Fibroblast of upper back skin (primary cell): ENCODE measurements around the gene USP11.
A peak's percentile ranks its signal among the peaks of the same experiment; 100 is the strongest.

ENCODE experiments used
- DNase-seq: peaks from one replicate; pipeline ENCODE4 v3.0.0-alpha.2; 2013

USP11 gene

DNA sequence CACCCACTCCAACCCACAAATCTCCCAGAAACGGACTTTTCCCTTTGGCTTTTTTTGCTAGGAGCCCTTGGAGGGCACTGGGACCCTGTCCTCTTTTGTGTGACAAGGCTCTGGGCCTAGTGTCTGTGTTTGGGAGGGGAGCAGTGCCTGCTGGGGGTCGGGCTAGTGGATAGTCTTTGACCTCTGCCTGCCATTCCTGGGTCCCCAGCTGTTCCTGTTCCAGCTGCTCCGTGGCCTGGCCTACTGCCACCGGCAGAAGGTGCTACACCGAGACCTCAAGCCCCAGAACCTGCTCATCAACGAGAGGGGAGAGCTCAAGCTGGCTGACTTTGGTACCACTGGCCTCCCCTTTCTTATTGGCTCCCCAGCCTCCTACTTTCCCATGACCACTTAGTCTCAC is 6.7 kb upstream of the USP11 start:
- no peak for DNase-seq

DNA sequence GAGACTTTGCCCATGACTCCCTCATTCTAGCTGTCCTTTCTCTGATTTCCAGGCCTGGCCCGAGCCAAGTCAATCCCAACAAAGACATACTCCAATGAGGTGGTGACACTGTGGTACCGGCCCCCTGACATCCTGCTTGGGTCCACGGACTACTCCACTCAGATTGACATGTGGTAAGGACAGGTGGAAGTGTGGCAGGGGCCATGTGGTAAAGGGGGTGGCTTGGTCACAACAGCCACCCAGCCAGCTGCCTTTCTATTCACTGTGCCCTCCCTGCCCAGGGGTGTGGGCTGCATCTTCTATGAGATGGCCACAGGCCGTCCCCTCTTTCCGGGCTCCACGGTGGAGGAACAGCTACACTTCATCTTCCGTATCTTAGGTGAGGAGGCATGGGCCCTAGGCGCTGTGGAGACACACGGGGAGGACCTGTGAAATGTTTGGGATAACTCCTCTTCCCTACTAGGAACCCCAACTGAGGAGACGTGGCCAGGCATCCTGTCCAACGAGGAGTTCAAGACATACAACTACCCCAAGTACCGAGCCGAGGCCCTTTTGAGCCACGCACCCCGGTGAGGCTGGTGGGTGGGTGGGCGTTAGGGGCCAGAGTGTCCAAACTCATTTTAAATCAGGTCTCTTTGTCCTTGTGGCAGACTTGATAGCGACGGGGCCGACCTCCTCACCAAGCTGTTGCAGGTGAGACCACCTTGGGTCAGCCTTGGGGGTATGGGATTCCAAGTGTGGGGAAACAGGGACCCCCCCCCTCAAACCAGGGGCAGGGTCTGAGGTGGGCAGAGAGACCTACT is 6.1 kb upstream of the USP11 start:
- no peak for DNase-seq

DNA sequence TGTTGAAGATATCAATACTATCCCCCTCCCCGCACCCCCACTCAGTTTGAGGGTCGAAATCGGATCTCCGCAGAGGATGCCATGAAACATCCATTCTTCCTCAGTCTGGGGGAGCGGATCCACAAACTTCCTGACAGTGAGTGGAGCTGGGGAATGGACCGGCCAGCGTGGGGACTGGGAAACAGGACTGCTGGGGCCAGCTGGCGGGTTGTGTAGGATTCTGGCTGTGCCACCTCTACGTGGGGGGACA is 5.5 kb upstream of the USP11 start:
- DNase-seq: no peak

DNA sequence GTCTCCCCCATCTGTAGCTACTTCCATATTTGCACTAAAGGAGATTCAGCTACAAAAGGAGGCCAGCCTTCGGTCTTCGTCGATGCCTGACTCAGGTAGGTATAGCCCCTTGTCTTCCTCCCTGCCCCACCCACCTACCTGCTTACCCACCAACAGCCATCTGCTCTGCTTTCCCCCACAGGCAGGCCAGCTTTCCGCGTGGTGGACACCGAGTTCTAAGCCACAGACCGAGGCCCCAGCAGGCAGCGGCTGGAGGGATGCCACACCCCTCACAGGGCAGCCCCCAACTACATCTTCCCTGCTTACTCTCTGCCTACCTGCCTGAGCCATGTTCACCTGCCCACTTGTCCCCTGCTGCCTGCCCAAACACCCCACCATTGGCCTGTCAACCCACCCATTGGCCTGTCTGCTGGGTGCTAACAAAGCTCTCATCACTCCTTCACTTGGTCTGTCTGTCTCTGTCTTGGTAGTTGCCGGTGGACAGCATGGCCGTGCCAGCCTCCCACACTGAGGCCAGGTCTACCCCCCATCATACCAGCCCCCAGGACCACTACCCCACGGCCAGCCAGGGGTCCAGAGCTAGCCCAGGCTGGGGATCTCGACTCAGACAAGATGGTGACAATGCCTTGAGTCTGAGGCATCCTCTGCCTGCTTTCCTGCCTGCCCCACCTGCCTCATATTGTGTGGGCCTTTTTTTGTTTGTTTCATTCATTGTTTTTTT is 4.1 kb upstream of the USP11 start:
- DNase-seq: no peak

DNA sequence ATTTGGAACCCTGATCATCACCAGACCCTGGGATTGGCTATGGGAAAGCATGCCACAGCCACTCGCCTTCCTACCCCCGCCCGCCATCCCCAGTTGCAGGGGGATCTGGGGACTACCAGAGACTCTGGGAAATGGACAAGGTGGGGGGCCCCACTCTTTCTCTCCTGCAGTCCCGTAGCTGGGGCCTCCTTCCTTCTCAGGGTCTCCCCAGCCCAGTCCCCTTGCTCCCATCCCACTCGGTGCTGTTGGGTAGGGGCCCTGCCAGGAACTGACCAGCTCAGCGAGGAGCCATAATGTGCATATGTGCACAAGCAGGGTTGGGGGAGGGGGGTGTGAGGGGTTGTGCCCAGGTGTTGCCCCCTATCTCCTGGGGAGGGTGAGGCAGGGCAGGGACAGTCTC is 3.4 kb upstream of the USP11 start:
- DNase-seq: no peak

DNA sequence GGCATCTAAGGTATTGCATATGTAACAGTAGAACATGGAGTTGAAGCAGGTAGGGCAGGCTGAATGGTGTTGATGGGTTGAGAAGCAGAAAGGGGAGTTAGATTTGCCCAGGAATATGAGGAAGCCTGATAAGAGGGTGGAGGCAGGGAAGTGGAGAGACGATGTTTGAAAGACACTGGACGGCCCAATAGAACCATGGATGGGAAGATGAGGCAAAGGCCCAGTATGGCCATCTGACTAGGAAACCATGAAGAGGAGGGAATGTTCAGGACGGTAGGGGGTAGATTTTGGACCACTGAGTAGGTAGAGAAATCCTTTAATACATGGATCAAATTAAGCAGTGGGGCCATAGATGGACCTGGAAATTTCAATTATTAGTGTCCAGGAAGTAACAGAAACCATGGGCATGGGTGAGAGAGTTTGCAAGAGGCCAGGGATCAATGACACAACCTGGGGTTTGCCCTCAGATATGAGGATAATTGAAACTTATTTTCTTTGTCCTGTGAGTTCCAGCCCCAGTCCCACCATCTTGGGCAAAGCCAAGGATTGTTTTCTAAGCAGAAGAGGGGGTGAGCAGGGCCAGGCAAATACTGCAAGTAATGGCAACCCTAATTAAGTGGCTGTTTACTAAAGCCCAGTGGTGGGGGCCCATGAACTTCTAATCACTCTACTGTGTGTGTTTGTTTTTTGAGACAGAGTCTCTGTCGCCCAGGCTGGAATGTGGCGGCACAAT is 2.5 kb upstream of the USP11 start:
- DNase-seq: no peak

DNA sequence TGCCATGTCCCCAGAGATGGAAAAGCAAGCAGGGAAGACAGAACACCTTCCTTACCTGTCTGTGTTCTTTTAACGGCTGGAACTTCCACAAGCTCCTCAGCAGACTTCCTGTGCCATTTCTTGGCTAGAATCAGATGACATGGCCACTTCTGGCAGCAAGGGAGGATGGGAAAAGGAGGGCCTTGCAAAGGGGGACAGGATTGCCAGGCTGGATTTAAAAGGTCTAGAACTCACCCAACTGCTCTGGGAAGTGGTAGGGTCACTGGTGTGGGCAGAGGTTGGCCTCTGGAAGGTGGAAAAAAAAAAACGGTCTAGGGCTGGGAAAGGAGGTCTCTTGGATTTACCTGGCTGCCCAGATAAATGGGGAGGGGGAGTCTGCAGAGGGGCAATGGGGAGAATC is 1.6 kb upstream of the USP11 start:
- DNase-seq: no peak

DNA sequence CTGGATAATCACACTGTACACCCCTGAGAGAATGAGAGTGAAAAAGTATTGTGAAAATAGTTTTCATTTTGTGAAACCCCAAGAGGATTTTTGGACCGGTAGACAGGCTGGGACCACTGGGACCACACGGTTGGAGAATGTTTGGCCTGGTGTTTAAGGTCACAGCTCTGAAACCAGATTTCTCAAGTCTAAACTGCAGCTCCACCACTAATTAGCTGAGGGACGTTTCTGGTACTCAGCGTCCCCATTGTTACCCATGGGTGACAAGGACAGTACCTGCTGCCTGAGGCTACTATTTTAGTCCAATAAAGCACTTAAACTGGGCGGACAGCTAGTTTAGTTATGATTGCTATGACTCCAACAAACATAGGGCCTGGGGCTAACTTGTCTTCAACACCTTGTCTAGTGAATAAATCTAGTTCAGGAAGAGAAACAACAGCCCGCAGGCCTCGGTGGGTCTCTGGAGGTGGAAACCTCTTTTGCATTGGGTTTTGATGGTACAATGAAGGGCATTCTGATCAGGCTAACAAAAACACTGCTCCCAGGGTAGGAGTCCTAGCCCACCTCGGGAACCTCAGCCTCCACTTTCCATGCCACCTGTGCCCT is 509 bp upstream of the USP11 start:
- no peak for DNase-seq

DNA sequence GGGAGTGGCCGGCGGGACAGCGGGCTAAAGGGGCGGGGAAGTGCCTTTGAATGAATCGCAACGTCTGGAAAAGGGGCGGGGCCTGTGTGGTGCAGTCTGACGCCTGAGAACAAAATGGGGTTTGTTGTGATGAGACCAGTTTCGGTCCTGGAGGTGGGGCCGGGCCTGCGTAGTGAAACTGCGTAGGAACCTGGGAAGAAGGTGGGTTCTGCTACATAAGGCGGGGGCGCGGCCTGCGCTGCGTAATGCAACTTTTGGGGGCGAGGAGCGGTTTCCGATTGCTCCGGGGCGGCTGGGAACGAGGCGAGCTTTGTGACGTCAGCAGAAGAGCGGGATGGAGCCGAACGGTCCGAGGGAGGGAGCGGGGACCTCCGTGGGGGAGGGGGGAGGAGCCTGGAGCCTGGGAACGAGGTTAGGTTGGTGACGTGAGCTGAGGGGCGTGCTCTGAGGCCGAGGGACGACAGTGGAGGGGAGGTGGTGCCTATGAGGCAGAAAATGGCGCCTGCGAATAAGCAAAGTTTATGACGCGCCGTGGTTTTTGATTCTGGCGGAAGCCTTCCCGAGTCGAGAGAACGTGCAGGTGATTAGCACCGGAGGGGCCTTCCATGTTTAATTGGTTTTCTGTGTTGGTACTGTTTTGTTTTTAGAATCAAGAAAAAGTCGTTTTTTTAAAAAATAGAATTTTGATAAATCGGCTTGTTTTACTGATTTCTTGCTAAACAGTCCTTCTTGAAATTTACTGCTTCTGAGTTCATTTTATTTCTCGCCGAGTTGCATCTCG is 714 bp downstream of the USP11 start:
- peak; percentile 95 for DNase-seq

DNA sequence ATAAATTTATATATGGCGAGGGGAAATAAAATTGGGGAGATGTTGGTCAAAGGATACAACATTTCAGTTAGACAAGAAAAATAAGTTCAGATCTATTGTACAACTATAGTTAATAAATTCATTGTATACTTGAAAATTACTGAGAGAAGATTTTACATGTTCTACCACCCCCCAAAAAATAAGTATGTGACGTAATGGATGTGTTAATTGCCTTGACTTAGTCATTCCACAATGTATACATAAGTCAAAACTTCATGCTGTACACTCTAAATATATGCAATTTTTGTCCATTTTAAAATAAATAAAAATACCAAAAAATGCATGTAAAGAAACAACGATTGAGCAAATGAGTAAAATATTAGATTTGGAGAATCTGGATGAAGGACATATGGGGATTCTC is 1.8 kb downstream of the USP11 start:
- DNase-seq: no peak

DNA sequence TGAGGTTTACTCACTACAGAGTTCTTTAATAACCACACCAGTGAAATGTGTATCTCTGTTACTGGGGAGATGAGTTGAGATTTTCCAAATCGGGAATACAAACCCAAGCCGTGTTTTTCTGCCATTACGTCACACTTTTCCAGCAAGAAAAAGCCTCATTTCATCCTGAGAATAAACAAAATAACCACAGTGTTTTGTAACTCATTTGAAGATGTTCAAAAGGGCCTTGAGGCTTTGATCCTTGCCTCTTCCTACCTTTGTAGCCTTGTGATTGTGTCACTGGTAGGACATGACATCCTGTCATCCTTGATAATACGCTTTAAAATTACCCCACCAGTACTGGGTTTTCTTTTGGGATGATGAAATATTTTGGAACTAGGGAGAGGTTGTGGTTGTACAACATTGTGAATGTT is 2.9 kb downstream of the USP11 start:
- no peak for DNase-seq

DNA sequence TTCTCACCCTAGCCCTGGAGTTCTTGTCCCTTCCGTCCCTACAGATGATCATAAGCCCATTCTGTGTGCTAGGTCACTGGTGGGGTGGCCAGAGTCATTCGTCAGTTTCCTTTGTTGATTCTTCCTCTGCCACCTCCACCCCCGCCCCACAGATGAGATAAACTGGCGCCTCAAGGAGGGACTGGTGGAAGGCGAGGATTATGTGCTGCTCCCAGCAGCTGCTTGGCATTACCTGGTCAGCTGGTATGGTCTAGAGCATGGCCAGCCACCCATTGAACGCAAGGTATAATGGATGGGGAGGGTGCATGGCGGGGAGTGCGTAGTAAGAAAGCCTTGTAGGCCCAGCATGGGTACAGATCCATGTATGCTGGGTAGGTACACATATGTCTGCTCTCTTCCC is 6.4 kb downstream of the USP11 start:
- DNase-seq: no peak

DNA sequence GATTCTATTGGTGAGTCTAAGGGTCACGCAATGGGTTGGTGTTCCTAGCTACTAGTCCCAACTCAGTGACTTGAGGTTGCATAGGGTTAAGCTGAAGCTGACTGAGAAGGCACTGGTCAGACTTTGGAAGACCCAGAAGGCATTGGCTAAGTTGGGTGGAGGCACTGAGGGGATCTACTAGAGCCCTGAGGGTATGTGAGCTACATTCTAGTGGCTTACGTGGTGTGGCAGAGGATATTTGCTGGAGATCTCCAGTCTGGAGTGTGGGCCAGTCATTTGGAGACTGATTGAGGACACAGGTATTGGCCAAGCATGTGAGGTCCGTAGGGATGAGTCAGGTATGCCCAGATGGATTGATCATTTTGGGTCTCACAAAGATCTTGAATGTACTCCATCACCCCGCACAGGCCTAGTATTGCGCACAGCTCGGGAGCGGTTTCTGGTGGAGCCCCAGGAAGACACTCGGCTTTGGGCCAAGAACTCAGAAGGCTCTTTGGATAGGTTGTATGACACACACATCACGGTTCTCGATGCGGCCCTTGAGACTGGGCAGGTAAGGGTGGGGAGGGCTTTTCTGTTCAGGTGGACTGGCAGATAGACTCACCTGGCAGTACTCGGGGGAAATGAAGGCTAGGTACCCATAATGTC is 7.2 kb downstream of the USP11 start:
- DNase-seq: no peak

DNA sequence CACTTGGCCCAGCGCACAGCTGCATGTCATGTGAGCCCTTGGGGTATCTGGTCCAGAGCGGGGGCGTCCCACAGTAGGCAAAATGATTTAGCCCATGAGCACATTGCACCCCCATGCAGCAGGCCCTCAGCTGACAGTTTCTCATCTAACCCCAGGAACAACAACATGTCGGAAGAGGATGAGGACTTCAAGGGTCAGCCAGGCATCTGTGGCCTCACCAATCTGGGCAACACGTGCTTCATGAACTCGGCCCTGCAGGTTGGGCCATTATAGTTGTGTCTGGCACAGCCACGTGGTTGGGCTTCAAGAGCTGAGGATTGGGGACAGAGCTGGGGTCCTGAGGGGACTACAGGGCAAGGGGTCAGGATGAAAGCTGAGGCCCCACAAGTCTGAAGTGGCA is 7.8 kb downstream of the USP11 start:
- DNase-seq: no peak

DNA sequence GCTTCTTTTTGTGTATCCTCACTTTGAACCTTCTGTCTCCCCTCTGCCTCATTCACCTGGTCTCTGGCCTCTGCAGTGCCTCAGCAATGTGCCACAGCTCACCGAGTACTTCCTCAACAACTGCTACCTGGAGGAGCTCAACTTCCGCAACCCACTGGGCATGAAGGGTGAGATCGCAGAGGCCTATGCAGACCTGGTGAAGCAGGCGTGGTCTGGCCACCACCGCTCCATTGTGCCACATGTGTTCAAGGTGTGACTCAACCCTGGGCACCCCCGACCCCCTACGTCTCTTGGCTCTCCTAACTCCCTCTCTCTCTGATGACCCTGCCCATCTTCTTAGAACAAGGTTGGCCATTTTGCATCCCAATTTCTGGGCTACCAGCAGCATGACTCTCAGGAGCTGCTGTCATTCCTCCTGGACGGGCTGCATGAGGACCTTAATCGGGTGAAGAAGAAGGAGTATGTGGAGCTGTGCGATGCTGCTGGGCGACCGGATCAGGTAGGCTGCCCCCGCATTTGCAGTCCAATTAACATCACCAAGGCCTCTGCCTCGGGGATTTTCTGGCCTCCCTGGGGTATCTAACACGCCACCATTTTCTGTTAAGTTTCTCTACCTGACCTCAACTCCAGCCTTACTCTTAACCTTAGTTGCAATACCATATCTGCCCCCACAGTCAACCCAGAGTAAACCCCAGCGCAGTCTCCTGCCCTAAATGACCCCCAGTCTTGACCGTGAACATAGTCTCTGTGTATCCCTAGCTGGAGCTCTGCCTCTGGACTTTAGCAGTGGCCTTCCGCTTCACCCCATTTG is 8.6 kb downstream of the USP11 start:
- no peak for DNase-seq

DNA sequence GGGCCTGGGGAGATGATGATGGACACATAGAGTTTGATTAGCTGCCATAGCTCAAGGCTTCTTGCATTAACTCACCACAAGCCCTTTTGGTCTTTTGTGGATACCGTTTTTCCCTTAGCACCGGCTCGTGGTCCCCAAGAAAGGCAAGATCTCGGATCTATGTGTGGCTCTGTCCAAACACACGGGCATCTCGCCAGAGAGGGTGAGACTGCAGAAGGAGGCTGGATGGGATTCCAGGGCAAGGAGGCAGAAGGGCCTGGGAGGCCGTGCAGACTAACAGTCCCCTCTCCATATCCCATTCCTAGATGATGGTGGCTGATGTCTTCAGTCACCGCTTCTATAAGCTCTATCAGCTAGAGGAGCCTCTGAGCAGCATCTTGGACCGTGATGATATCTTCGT is 9.5 kb downstream of the USP11 start:
- no peak for DNase-seq

DNA sequence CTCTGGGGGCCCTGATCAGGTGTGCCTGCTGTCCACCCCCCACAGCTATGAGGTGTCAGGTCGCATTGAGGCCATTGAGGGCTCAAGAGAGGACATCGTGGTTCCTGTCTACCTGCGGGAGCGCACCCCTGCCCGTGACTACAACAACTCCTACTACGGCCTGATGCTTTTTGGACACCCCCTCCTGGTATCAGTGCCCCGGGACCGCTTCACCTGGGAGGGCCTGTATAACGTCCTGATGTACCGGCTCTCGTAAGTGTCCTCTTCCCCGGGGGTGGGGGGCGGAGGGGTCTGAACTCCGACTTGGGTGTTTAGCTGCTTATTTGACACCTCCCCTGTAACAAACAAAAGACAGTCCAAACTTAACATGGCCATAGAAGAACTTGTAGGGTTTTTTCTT is 10.5 kb downstream of the USP11 start:
- no peak for DNase-seq

DNA sequence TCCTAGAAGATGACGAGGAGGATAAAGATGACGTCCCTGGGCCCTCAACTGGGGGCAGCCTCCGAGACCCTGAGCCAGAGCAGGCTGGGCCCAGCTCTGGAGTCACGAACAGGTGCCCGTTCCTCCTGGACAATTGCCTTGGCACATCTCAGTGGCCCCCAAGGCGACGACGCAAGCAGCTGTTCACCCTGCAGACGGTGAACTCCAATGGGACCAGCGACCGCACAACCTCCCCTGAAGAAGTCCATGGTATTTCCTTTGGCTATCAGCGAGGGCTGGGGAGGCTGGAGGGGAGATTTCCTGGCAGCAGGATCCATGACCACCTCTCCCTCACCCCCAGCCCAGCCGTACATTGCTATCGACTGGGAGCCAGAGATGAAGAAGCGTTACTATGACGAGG is 11.9 kb downstream of the USP11 start:
- no peak for DNase-seq

DNA sequence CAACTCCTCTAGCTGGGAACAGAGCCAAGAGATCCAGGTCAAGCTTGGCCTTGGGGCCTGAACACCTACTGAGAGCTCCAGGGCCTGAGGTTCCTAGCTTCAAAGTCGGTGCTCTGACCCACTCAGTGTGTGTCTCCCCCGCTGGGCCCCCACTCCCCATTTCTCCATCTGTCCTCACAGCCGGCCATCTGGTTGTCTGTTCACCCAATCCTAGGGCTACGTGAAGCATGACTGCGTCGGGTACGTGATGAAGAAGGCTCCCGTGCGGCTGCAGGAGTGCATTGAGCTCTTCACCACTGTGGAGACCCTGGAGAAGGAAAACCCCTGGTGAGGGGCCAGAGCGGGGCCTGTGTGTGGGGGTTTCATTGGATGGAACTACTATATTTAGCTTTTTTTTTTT is 12.3 kb downstream of the USP11 start:
- DNase-seq: no peak

DNA sequence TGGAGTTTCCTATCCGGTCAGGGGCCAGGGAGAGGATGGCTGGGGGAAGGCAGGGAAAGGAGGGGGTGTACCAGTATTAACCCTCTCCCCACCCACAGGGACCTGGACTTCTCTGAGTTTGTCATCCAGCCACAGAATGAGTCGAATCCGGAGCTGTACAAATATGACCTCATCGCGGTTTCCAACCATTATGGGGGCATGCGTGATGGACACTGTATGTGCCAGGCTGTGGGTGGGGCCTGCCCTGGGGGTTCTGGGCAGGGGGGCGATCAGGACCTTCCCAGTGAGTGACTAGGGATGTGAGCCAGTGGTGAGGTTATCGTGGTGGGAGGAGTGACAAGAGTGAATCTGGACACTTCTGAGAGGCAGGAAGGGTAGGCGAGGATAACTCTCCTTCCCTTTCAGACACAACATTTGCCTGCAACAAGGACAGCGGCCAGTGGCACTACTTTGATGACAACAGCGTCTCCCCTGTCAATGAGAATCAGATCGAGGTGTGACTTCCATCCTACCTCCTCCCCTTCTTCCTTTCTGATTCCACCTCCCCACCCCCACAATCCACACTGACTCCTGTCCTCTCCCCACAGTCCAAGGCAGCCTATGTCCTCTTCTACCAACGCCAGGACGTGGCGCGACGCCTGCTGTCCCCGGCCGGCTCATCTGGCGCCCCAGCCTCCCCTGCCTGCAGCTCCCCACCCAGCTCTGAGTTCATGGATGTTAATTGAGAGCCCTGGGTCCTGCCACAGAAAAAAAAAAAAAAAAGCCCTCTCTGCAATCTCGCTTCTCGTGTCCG is 14.6 kb downstream of the USP11 start:
- peak; percentile 32 for DNase-seq

DNA sequence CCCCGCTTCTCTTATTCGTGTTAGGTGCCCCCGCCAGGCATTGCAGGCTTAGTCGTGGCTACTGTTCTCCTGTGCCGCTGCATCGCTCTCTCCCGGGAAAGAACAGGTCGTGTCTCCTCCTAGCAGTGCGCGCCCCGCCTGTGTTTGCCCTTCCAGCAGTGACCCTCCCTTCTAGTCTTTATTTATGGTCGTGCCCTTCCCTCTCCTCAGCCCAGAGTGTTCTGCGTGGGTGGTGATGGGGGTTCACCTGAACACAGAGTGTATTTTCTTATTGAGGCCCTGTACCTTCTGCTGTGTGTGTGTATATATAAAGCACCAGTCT is 15.2 kb downstream of the USP11 start:
- DNase-seq: no peak
